Activated T-cell treated with anti-CD3 and anti-CD28 coated beads, Interleukin-2, amount 50 U/mL, for 4 hours (primary cell): Measurements from ENCODE around the gene MARS1. TPM values are rescaled to one million over a fixed set of nuclear protein-coding genes. Genes with fewer than 3 reads are reported as not detected.

Experiments used
- ATAC-seq, 2 donors: fragments of 200-7000 bp; cut with Tn5 transposase; one replicate each; pipeline ENCODE4 v1.10.0; 2021
- DNase-seq: peaks from one replicate; pipeline ENCODE4 v3.0.0-alpha.2; 2020
- H3K27me3 Mint-ChIP-seq: one replicate; pipeline ENCODE4 v1.8.0; 2021; ENCODE audit warnings: low read depth, mixed read lengths
- H3K36me3 Mint-ChIP-seq: one replicate; pipeline ENCODE4 v1.8.0; 2022; ENCODE audit warnings: mixed read lengths; ENCODE audit not compliant: insufficient read depth
- H3K4me1 Mint-ChIP-seq: one replicate; pipeline ENCODE4 v1.8.0; 2021; ENCODE audit warnings: low read depth, mixed read lengths
- H3K4me3 Mint-ChIP-seq: one replicate; pipeline ENCODE4 v1.8.0; 2021; ENCODE audit warnings: mild to moderate bottlenecking, moderate library complexity, mixed read lengths
- H3K9me3 Mint-ChIP-seq: one replicate; pipeline ENCODE4 v1.8.0; 2021; ENCODE audit warnings: mixed read lengths
- total RNA-seq, 3 donors: library from RNA; stranded (reverse); gene quantifications; one replicate each; pipeline ENCODE4 v1.2.1, GENCODE V29; 2021

Gene MARS1
- total RNA-seq, 3 donors from 2014 or later, result 505 to 565 (median 534) TPM

GRCh38 chr12:57462251-57462911 lies 25.5 kb upstream of the MARS1 start:
- H3K9me3 Mint-ChIP-seq, result no peaks in the 10 kb centered on the region
- ATAC-seq (peak; percentile 77 to 82), DNase-seq (peak; percentile 87)
- H3K27me3 Mint-ChIP-seq, result peaks cover 10% of the 10 kb centered on the region
- peak overlapping the region; percentile 84 for H3K4me3 Mint-ChIP-seq
- peaks cover 41% of the 10 kb centered on the region for H3K4me1 Mint-ChIP-seq
- H3K36me3 Mint-ChIP-seq, result no peaks in the 10 kb centered on the region

- Mint-ChIP-seq H3K27me3 (peaks cover 10% of the 10 kb centered on the region), H3K4me1 (peaks cover 41% of the 10 kb centered on the region), H3K36me3 (peaks cover 5% of the 10 kb centered on the region), H3K4me3 (peak overlapping the region; percentile 84), H3K9me3 (no peaks in the 10 kb centered on the region)
- DNase-seq (no peak), ATAC-seq (no peak)
Observed at GRCh38 chr12:57462912-57463253, 25.0 kb upstream of the MARS1 start.

- Mint-ChIP-seq H3K27me3 (peaks cover 10% of the 10 kb centered on the region), H3K4me3 (no peak overlapping the region), H3K4me1 (peaks cover 33% of the 10 kb centered on the region), H3K36me3 (peaks cover 15% of the 10 kb centered on the region), H3K9me3 (no peaks in the 10 kb centered on the region)
- ATAC-seq (no peak), DNase-seq (no peak)
Observed at GRCh38 chr12:57464569-57464968, 23.3 kb upstream of the MARS1 start.

- DNase-seq, result no peak
- Mint-ChIP-seq H3K4me3 (no peak overlapping the region), H3K27me3 (peaks cover 10% of the 10 kb centered on the region), H3K36me3 (peaks cover 15% of the 10 kb centered on the region), H3K4me1 (peaks cover 32% of the 10 kb centered on the region), H3K9me3 (no peaks in the 10 kb centered on the region)
- ATAC-seq, result no peak
Observed at GRCh38 chr12:57465030-57465746, 22.7 kb upstream of the MARS1 start.

GRCh38 chr12:57465747-57466505 lies 21.9 kb upstream of the MARS1 start:
- Mint-ChIP-seq H3K27me3 (peaks cover 6% of the 10 kb centered on the region), H3K4me3 (no peak overlapping the region), H3K4me1 (peaks cover 28% of the 10 kb centered on the region), H3K9me3 (no peaks in the 10 kb centered on the region), H3K36me3 (peaks cover 15% of the 10 kb centered on the region)
- ATAC-seq (no peak), DNase-seq (no peak)

GRCh38 chr12:57467212-57467874 lies 20.5 kb upstream of the MARS1 start:
- Mint-ChIP-seq H3K4me3 (no peak overlapping the region), H3K27me3 (no peaks in the 10 kb centered on the region), H3K36me3 (peaks cover 18% of the 10 kb centered on the region), H3K4me1 (peaks cover 25% of the 10 kb centered on the region), H3K9me3 (no peaks in the 10 kb centered on the region)
- no peak for DNase-seq
- no peak for ATAC-seq

GRCh38 chr12:57467915-57468314 lies 20.0 kb upstream of the MARS1 start:
- ATAC-seq (no peak), DNase-seq (no peak)
- Mint-ChIP-seq H3K9me3 (no peaks in the 10 kb centered on the region), H3K27me3 (no peaks in the 10 kb centered on the region), H3K4me1 (peaks cover 24% of the 10 kb centered on the region), H3K4me3 (no peak overlapping the region), H3K36me3 (peaks cover 18% of the 10 kb centered on the region)

GRCh38 chr12:57469296-57470164 lies 18.3 kb upstream of the MARS1 start:
- no peaks in the 10 kb centered on the region for H3K27me3 Mint-ChIP-seq
- no peaks in the 10 kb centered on the region for H3K9me3 Mint-ChIP-seq
- ATAC-seq, result no peak
- peaks cover 25% of the 10 kb centered on the region for H3K4me1 Mint-ChIP-seq
- H3K36me3 Mint-ChIP-seq, result peaks cover 30% of the 10 kb centered on the region
- no peak overlapping the region for H3K4me3 Mint-ChIP-seq
- no peak for DNase-seq

- peaks cover 29% of the 10 kb centered on the region for H3K4me1 Mint-ChIP-seq
- H3K9me3 Mint-ChIP-seq, result no peaks in the 10 kb centered on the region
- DNase-seq, result no peak
- H3K36me3 Mint-ChIP-seq, result peaks cover 32% of the 10 kb centered on the region
- no peak for ATAC-seq
- no peaks in the 10 kb centered on the region for H3K27me3 Mint-ChIP-seq
- H3K4me3 Mint-ChIP-seq, result no peak overlapping the region
Observed at GRCh38 chr12:57470286-57470969, 17.4 kb upstream of the MARS1 start.

- no peaks in the 10 kb centered on the region for H3K27me3 Mint-ChIP-seq
- H3K36me3 Mint-ChIP-seq, result peaks cover 32% of the 10 kb centered on the region
- H3K4me3 Mint-ChIP-seq, result no peak overlapping the region
- ATAC-seq (no peak), DNase-seq (no peak)
- no peaks in the 10 kb centered on the region for H3K9me3 Mint-ChIP-seq
- H3K4me1 Mint-ChIP-seq, result peaks cover 35% of the 10 kb centered on the region
Observed at GRCh38 chr12:57470970-57471656, 16.8 kb upstream of the MARS1 start.

- H3K36me3 Mint-ChIP-seq, result peaks cover 32% of the 10 kb centered on the region
- no peaks in the 10 kb centered on the region for H3K9me3 Mint-ChIP-seq
- H3K4me1 Mint-ChIP-seq, result peaks cover 39% of the 10 kb centered on the region
- H3K27me3 Mint-ChIP-seq, result no peaks in the 10 kb centered on the region
- no peak overlapping the region for H3K4me3 Mint-ChIP-seq
- DNase-seq (no peak), ATAC-seq (no peak)
Observed at GRCh38 chr12:57471661-57472060, 16.2 kb upstream of the MARS1 start.

- no peaks in the 10 kb centered on the region for H3K9me3 Mint-ChIP-seq
- DNase-seq (no peak), ATAC-seq (no peak)
- H3K4me1 Mint-ChIP-seq, result peaks cover 47% of the 10 kb centered on the region
- peaks cover 32% of the 10 kb centered on the region for H3K36me3 Mint-ChIP-seq
- no peaks in the 10 kb centered on the region for H3K27me3 Mint-ChIP-seq
- H3K4me3 Mint-ChIP-seq, result no peak overlapping the region
Observed at GRCh38 chr12:57472391-57472790, 15.5 kb upstream of the MARS1 start.

GRCh38 chr12:57473392-57473791 lies 14.5 kb upstream of the MARS1 start:
- H3K4me3 Mint-ChIP-seq, result no peak overlapping the region
- DNase-seq, result no peak
- ATAC-seq, result no peak
- peaks cover 22% of the 10 kb centered on the region for H3K36me3 Mint-ChIP-seq
- peaks cover 54% of the 10 kb centered on the region for H3K4me1 Mint-ChIP-seq
- no peaks in the 10 kb centered on the region for H3K9me3 Mint-ChIP-seq
- no peaks in the 10 kb centered on the region for H3K27me3 Mint-ChIP-seq
